ENCODE results near the gene BDNF. TPM values are rescaled to one million over a fixed set of nuclear protein-coding genes. Genes with fewer than 3 reads are reported as not detected.

Gene BDNF
- total and polyA plus RNA-seq, 2 donors: 0.24 to 0.52 TPM

DNA sequence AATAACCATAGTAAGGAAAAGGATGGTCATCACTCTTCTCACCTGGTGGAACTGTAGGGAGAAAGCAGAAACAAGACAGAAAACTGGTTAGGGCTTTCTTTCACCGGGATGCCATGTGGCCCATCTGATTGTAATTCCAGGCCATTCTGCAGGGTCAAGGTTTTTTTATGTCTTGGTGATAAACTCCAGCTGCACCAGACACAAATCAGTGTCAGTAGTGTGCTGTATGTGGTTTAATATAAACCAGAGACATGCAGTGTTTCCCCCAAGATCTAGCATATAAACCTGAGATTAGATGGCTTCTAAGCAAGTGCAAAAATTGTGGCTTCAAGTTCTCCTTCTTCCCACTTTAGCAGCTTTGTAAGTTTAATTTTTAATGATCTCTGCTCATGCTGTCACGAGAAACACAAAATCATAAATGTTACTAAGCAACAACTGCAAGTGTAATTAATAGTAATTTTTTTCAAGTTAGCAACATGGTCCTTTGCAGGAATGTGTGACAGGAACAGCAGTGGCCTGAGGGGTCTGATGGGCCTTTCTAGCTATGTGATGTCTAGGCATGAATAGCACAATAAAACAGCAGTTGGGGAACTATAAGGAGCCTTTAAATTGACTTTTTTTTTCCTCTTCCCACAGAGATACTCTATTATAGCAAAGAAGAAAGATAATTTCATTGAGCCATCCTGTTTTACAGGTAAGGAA, 41.6 kb downstream of the BDNF start:
- DNase-seq (ENCODE audit: low read depth in 6 of 9, low spot score in 9 of 9): no peak
- H3K27me3 ChIP-seq (ENCODE audit: control insufficient read depth in 2 of 2, insufficient read depth in 1 of 2, low read length in 1 of 2): no peaks in the 10 kb centered on the region
- no peak overlapping the region for H3K27ac ChIP-seq (ENCODE audit: low read depth in 1 of 2, low read length in 1 of 2)
- H3K4me1 ChIP-seq (ENCODE audit: control insufficient read depth in 2 of 2, insufficient read depth in 2 of 2, low read length in 2 of 2): no peaks in the 10 kb centered on the region
- H3K4me3 ChIP-seq (ENCODE audit: low read length in 2 of 2): no peak overlapping the region
- no peaks in the 10 kb centered on the region for H3K9me3 ChIP-seq (ENCODE audit: control insufficient read depth in 2 of 2, insufficient read depth in 1 of 2, low read length in 1 of 2)
- H3K36me3 ChIP-seq (ENCODE audit: control insufficient read depth in 2 of 2, insufficient read depth in 2 of 2, low read length in 1 of 2): no peaks in the 10 kb centered on the region
- 92% methylated on average over 2 of the region's 2 CpGs for WGBS

DNA sequence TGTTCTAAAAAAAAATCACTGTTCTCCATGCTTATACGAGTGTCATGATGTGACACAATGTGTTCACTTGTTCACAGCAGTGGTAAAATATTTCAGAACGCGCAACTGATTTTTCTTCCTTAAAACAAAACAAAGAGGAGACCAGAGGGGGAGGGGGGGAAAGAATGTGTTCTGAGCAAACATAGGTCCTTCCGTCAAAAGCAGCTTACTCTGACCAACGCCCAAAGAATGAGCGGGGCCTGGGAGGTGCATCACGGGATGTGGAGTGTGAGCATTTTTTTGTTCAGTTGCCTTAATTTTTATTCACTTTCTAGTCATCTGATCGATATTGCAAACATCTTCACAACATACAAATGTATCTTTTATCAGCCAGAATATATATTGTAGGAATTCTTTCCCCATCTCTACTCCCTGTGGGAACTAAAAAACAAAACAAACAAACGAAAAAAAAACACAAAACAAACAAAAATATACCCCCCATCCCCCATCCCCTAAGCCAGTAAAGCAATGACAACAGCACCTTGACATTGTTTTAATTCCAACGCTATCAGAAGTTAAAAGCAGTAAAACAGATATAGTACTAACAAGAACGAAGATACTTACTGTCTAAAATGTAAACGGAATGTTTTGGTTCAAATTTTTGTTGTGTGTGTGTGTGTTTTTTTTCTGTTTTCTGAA, 43.3 kb downstream of the BDNF start:
- H3K27me3 ChIP-seq (ENCODE audit: control insufficient read depth in 2 of 2, insufficient read depth in 1 of 2, low read length in 1 of 2): no peaks in the 10 kb centered on the region
- no peaks in the 10 kb centered on the region for H3K9me3 ChIP-seq (ENCODE audit: control insufficient read depth in 2 of 2, insufficient read depth in 1 of 2, low read length in 1 of 2)
- WGBS: 95% methylated on average over 12 of the region's 12 CpGs
- no peaks in the 10 kb centered on the region for H3K4me1 ChIP-seq (ENCODE audit: control insufficient read depth in 2 of 2, insufficient read depth in 2 of 2, low read length in 2 of 2)
- no peaks in the 10 kb centered on the region for H3K36me3 ChIP-seq (ENCODE audit: control insufficient read depth in 2 of 2, insufficient read depth in 2 of 2, low read length in 1 of 2)
- DNase-seq (ENCODE audit: low read depth in 6 of 9, low spot score in 9 of 9): no peak
- H3K27ac ChIP-seq (ENCODE audit: low read depth in 1 of 2, low read length in 1 of 2): no peak overlapping the region
- no peak overlapping the region for H3K4me3 ChIP-seq (ENCODE audit: low read length in 2 of 2)

DNA sequence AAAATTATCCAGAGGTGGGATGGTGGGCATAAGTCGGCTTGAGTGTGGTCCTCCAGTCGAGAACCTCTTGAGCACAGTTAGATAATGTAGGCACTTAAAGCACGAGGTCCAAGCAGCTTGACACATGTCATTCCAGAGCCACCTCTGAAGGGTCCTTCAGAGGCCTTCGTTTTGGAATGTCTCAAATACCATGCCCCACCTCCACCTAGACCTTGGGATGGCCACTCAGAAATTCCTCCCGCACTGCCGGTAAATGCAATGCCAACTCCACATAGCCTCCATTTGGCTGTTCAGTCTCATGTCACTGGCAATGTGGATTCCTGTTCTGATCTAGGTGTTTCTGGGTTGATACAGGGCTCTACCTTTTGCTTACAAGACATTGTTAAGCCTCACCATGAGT, 43.9 kb downstream of the BDNF start:
- DNase-seq (ENCODE audit: low read depth in 6 of 9, low spot score in 9 of 9): no peak
- no peaks in the 10 kb centered on the region for H3K27me3 ChIP-seq (ENCODE audit: control insufficient read depth in 2 of 2, insufficient read depth in 1 of 2, low read length in 1 of 2)
- H3K4me1 ChIP-seq (ENCODE audit: control insufficient read depth in 2 of 2, insufficient read depth in 2 of 2, low read length in 2 of 2): no peaks in the 10 kb centered on the region
- 94% methylated on average over 6 of the region's 6 CpGs for WGBS
- H3K36me3 ChIP-seq (ENCODE audit: control insufficient read depth in 2 of 2, insufficient read depth in 2 of 2, low read length in 1 of 2): no peaks in the 10 kb centered on the region
- H3K9me3 ChIP-seq (ENCODE audit: control insufficient read depth in 2 of 2, insufficient read depth in 1 of 2, low read length in 1 of 2): no peaks in the 10 kb centered on the region
- H3K4me3 ChIP-seq (ENCODE audit: low read length in 2 of 2): no peak overlapping the region
- no peak overlapping the region for H3K27ac ChIP-seq (ENCODE audit: low read depth in 1 of 2, low read length in 1 of 2)

DNA sequence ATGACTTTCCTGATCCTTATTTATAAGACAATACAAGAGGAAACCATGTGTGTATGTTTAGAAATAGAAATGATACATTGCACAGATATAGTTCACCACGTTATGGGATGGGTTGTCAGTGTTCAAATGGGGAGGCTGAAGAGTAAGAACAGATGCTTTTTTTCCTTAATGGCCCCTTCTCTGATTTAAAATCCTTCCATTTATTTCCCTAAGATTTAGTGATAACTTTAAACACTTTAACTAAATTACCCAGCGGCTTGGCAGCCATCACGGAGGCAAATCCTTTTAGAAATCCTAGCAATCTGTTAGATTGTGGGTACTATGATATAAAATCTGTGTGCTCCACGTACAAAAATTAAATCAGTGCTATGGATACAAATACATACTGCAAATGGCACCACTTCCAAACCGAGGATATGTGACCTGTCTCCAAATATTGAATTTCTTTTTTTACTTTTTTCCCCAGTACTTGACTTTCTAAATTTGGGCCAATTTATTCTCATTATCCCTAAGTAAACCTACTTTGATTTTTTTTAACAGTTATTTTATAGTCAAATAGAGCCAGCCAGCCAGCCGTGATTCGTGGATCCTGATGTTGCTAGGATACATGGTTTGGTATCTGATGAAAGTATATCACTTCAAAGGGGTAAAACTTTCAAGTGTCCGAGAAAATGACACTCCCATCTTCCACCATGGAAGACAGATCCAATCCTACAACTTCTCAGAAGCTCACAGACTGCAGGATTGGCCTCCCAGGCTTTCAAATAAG, 46.1 kb downstream of the BDNF start:
- H3K27ac ChIP-seq (ENCODE audit: low read depth in 1 of 2, low read length in 1 of 2): no peak overlapping the region
- DNase-seq (ENCODE audit: low read depth in 6 of 9, low spot score in 9 of 9): no peak
- WGBS: 93% methylated on average over 8 of the region's 8 CpGs

DNA sequence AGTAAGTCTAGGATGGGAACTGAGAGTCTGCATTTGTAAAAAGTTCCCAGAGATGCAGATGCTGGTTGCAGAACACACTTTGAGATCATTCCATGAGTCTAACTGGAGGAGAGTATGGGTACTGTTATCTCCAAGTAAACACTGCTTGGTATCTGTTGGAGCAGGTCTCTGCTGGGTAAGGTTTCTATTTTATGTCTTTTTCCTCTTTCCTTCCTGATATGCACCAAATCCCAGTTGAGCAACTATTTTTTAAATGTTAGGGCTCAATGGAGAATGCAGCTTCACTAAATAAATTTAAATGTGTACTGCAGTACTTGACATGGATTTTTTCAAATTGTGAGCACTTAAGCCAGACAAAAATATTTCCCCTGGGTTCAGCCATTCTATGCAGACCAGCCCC, 48.5 kb downstream of the BDNF start:
- Histone ChIP-seq H3K4me3 (ENCODE audit: low read length in 2 of 2) (no peak overlapping the region), H3K27ac (ENCODE audit: low read depth in 1 of 2, low read length in 1 of 2) (no peak overlapping the region), H3K36me3 (ENCODE audit: control insufficient read depth in 2 of 2, insufficient read depth in 2 of 2, low read length in 1 of 2) (no peaks in the 10 kb centered on the region), H3K4me1 (ENCODE audit: control insufficient read depth in 2 of 2, insufficient read depth in 2 of 2, low read length in 2 of 2) (no peaks in the 10 kb centered on the region), H3K27me3 (ENCODE audit: control insufficient read depth in 2 of 2, insufficient read depth in 1 of 2, low read length in 1 of 2) (no peaks in the 10 kb centered on the region), H3K9me3 (ENCODE audit: control insufficient read depth in 2 of 2, insufficient read depth in 1 of 2, low read length in 1 of 2) (no peaks in the 10 kb centered on the region)
- DNase-seq (ENCODE audit: low read depth in 6 of 9, low spot score in 9 of 9): no peak

More for the DNA sequence above, 46.1 kb downstream of the BDNF start:
- H3K9me3 ChIP-seq (ENCODE audit: control insufficient read depth in 2 of 2, insufficient read depth in 1 of 2, low read length in 1 of 2): no peaks in the 10 kb centered on the region
- H3K27me3 ChIP-seq (ENCODE audit: control insufficient read depth in 2 of 2, insufficient read depth in 1 of 2, low read length in 1 of 2): no peaks in the 10 kb centered on the region
- H3K4me1 ChIP-seq (ENCODE audit: control insufficient read depth in 2 of 2, insufficient read depth in 2 of 2, low read length in 2 of 2): no peaks in the 10 kb centered on the region
- H3K36me3 ChIP-seq (ENCODE audit: control insufficient read depth in 2 of 2, insufficient read depth in 2 of 2, low read length in 1 of 2): no peaks in the 10 kb centered on the region
- no peak overlapping the region for H3K4me3 ChIP-seq (ENCODE audit: low read length in 2 of 2)

DNA sequence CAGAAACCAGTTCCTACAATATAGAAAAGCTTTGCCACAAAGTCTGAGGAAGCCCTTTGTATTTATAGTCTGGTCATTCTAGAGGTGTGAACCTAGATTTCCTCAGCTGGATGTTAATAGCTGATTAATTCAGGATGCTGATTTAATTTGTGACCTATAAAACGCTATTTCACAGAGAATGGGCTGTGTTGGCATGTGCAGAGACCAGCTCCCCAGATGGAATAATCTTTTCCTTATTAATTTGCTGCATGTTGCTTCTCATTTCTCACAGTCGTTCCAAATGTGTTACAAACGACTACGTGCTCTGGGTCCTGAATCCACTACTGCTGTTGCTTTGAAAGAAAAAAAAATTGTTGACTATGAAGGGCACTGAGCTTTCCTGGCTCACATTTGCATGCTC, 49.3 kb downstream of the BDNF start:
- Histone ChIP-seq H3K4me1 (ENCODE audit: control insufficient read depth in 2 of 2, insufficient read depth in 2 of 2, low read length in 2 of 2) (no peaks in the 10 kb centered on the region), H3K9me3 (ENCODE audit: control insufficient read depth in 2 of 2, insufficient read depth in 1 of 2, low read length in 1 of 2) (no peaks in the 10 kb centered on the region), H3K36me3 (ENCODE audit: control insufficient read depth in 2 of 2, insufficient read depth in 2 of 2, low read length in 1 of 2) (no peaks in the 10 kb centered on the region), H3K27ac (ENCODE audit: low read depth in 1 of 2, low read length in 1 of 2) (no peak overlapping the region), H3K27me3 (ENCODE audit: control insufficient read depth in 2 of 2, insufficient read depth in 1 of 2, low read length in 1 of 2) (no peaks in the 10 kb centered on the region), H3K4me3 (ENCODE audit: low read length in 2 of 2) (no peak overlapping the region)
- 93% methylated on average over 4 of the region's 4 CpGs for WGBS
- no peak for DNase-seq (ENCODE audit: low read depth in 6 of 9, low spot score in 9 of 9)

DNA sequence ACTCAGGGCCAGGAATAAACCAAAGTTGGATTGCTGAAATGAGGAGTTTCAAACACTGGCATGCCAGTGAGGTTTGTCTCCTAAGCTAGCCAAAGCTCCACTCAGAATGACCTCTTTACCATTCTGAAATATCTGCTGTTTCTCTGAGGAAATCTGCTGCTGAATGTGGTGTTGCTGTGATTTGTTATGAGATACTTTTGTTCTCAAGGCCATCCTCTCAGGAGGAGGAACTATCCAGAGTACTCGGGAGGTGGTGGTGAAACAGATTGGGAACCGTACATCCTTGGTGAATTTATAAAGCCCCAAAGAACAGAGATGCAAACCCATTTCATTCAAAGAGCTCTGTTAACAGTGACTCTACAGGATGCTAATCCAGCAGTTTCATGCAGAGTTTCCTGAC, 50.5 kb downstream of the BDNF start:
- DNase-seq (ENCODE audit: low read depth in 6 of 9, low spot score in 9 of 9): no peak
- H3K4me1 ChIP-seq (ENCODE audit: control insufficient read depth in 2 of 2, insufficient read depth in 2 of 2, low read length in 2 of 2): no peaks in the 10 kb centered on the region
- H3K4me3 ChIP-seq (ENCODE audit: low read length in 2 of 2): no peak overlapping the region
- H3K27me3 ChIP-seq (ENCODE audit: control insufficient read depth in 2 of 2, insufficient read depth in 1 of 2, low read length in 1 of 2): no peaks in the 10 kb centered on the region
- H3K9me3 ChIP-seq (ENCODE audit: control insufficient read depth in 2 of 2, insufficient read depth in 1 of 2, low read length in 1 of 2): no peaks in the 10 kb centered on the region
- no peak overlapping the region for H3K27ac ChIP-seq (ENCODE audit: low read depth in 1 of 2, low read length in 1 of 2)
- WGBS: 96% methylated on average over 2 of the region's 2 CpGs
- H3K36me3 ChIP-seq (ENCODE audit: control insufficient read depth in 2 of 2, insufficient read depth in 2 of 2, low read length in 1 of 2): no peaks in the 10 kb centered on the region

DNA sequence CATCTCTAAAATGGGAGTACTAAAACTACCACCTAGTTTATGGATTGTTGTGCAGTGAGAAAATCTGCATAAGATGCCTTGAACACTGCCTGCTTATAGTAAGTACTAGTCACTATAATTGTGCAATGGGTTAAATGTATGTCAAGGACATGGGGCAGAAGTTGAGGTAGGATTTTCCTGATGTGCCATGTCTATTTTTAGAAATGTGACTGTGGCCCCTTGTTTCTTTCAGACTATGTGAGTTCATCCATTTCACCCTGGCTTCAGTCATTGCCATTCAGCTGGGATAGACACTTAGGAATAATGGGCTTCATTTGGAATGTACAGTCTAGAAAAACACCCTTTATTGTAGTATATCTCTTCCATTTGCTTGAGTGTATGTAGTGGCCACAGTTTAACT, 51.4 kb downstream of the BDNF start:
- no peaks in the 10 kb centered on the region for H3K36me3 ChIP-seq (ENCODE audit: control insufficient read depth in 2 of 2, insufficient read depth in 2 of 2, low read length in 1 of 2)
- no peak overlapping the region for H3K4me3 ChIP-seq (ENCODE audit: low read length in 2 of 2)
- no peak overlapping the region for H3K27ac ChIP-seq (ENCODE audit: low read depth in 1 of 2, low read length in 1 of 2)
- no peaks in the 10 kb centered on the region for H3K4me1 ChIP-seq (ENCODE audit: control insufficient read depth in 2 of 2, insufficient read depth in 2 of 2, low read length in 2 of 2)
- no peaks in the 10 kb centered on the region for H3K9me3 ChIP-seq (ENCODE audit: control insufficient read depth in 2 of 2, insufficient read depth in 1 of 2, low read length in 1 of 2)
- no peak for DNase-seq (ENCODE audit: low read depth in 6 of 9, low spot score in 9 of 9)
- no peaks in the 10 kb centered on the region for H3K27me3 ChIP-seq (ENCODE audit: control insufficient read depth in 2 of 2, insufficient read depth in 1 of 2, low read length in 1 of 2)

DNA sequence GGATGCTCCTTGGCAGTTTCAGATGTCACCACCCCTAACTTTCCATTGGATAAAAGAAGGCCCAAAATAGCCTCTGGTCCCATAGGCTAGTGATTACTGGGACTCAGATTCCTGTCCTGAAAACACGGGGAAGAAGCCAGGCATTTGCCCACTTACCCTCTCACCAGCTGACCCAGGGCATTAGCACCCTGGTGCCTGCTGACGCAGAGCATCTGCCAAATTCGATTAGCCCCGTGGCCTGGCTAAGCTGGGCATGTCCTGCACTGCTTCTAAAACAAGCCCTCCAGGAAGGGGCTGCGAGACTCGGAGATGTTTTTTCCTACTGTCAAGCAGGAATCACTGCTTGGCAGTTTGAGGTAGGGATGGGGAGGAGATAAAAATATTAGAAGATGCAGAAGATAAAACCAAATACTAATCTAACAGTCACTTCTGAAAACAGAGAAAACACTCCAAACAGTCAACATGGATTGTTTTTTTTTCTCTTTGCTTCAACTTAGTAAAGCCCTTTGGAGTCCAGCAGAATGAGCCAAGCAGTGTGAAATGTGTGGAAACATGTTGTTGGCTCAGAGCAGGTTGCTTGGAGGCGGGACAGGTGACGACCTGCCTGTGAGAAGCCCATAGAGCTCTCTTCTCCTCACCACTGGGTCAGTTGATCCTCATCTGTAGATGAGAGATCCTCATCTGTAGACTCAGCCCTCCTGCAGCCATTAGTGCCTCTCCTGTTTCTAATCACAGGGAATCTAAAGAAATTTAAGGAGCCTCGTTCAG, 54.0 kb downstream of the BDNF start:
- no peak for DNase-seq (ENCODE audit: low read depth in 6 of 9, low spot score in 9 of 9)
- H3K27ac ChIP-seq (ENCODE audit: low read depth in 1 of 2, low read length in 1 of 2): no peak overlapping the region

More for the DNA sequence above, 54.0 kb downstream of the BDNF start:
- no peaks in the 10 kb centered on the region for H3K36me3 ChIP-seq (ENCODE audit: control insufficient read depth in 2 of 2, insufficient read depth in 2 of 2, low read length in 1 of 2)
- H3K4me1 ChIP-seq (ENCODE audit: control insufficient read depth in 2 of 2, insufficient read depth in 2 of 2, low read length in 2 of 2): no peaks in the 10 kb centered on the region
- H3K9me3 ChIP-seq (ENCODE audit: control insufficient read depth in 2 of 2, insufficient read depth in 1 of 2, low read length in 1 of 2): no peaks in the 10 kb centered on the region
- WGBS: 90% methylated on average over 9 of the region's 9 CpGs
- no peaks in the 10 kb centered on the region for H3K27me3 ChIP-seq (ENCODE audit: control insufficient read depth in 2 of 2, insufficient read depth in 1 of 2, low read length in 1 of 2)
- H3K4me3 ChIP-seq (ENCODE audit: low read length in 2 of 2): no peak overlapping the region

Data from thymus (tissue), 11 donors.